Common myeloid progenitor, CD34-positive (primary cell): ENCODE data around the gene KAZN.
A peak's percentile ranks its signal among the peaks of the same experiment; 100 is the strongest.

Source experiments
- CTCF ChIA-PET: fragments of 350-600 bp; sonication (Branson Sonifier 250); formaldehyde crosslinking; loops from one replicate; lab custom pipeline; 2021; ENCODE audit warnings: antibody characterized with exemption; lab: Charles Lee
- POLR2A ChIA-PET: fragments of 350-600 bp; sonication (Branson Sonifier 250); formaldehyde crosslinking; loops from one replicate; lab custom pipeline; 2021; ENCODE audit warnings: antibody characterized with exemption; lab: Charles Lee
- DNase-seq, 3 donors: peaks; one replicate each; pipeline versions ENCODE4 v3.0.0 to v3.0.0-alpha.2; 2013
- H3K27ac ChIP-seq, 2 experiments: 1 replicate in 1 of 2; 2 replicates in 1 of 2; pipeline ENCODE4 v1.7.0; 2013; ENCODE audit warnings: inconsistent platforms in 2 of 2, low read length in 2 of 2, mild to moderate bottlenecking in 2 of 2, low read depth in 1 of 2, moderate library complexity in 1 of 2; ENCODE audit not compliant: severe bottlenecking in 2 of 2, insufficient read depth in 1 of 2, poor library complexity in 1 of 2
- H3K27me3 ChIP-seq, 5 experiments: replicated peaks in 2 of 5; 1 replicate in 3 of 5; 2 replicates in 2 of 5; pipeline versions ENCODE4 v1.6.1 to v1.7.0; 2013; ENCODE audit warnings: low read length in 4 of 5, mild to moderate bottlenecking in 2 of 5, moderate library complexity in 2 of 5, inconsistent platforms in 1 of 5; ENCODE audit not compliant: insufficient read depth in 5 of 5, control insufficient read depth in 4 of 5
- H3K36me3 ChIP-seq, 4 experiments: 1 replicate in 2 of 4; 2 replicates in 2 of 4; pipeline versions ENCODE4 v1.6.1 to v1.7.0; 2013; ENCODE audit warnings: low read length in 3 of 4, control low read depth in 1 of 4, mild to moderate bottlenecking in 1 of 4; ENCODE audit not compliant: control insufficient read depth in 4 of 4, insufficient read depth in 4 of 4
- H3K4me1 ChIP-seq, 4 experiments: 1 replicate in 3 of 4; 2 replicates in 1 of 4; pipeline versions ENCODE4 v1.6.1 to v1.7.1; 2013; ENCODE audit warnings: low read length in 3 of 4, mild to moderate bottlenecking in 3 of 4, control low read depth in 1 of 4, inconsistent platforms in 1 of 4, moderate library complexity in 1 of 4; ENCODE audit not compliant: control insufficient read depth in 4 of 4, insufficient read depth in 4 of 4; ENCODE audit errors: control extremely low read depth in 1 of 4
- H3K4me3 ChIP-seq, 7 experiments: 1 replicate in 4 of 7; 2 replicates in 3 of 7; pipeline versions ENCODE4 v1.5.1 to v1.7.0; 2013; ENCODE audit warnings: mild to moderate bottlenecking in 7 of 7, low read length in 6 of 7, moderate library complexity in 6 of 7, inconsistent platforms in 2 of 7, low read depth in 2 of 7, control low read depth in 1 of 7; ENCODE audit not compliant: insufficient read depth in 4 of 7, control insufficient read depth in 1 of 7; ENCODE audit errors: extremely low read depth in 1 of 7
- H3K9me3 ChIP-seq, 5 experiments: 1 replicate in 4 of 5; 2 replicates in 1 of 5; pipeline versions ENCODE4 v1.6.1 to v1.7.1; 2013; ENCODE audit warnings: low read length in 4 of 5, mild to moderate bottlenecking in 2 of 5, inconsistent platforms in 1 of 5, low read depth in 1 of 5, moderate library complexity in 1 of 5; ENCODE audit not compliant: control insufficient read depth in 4 of 5, insufficient read depth in 2 of 5; ENCODE audit errors: control extremely low read depth in 1 of 5
- WGBS: methylation state at CpG from one replicate; pipeline ENCODE4 v1.1.5; 2013; ENCODE audit not compliant: insufficient coverage; 5-methylcytosine and 5-hydroxymethylcytosine counted together

KAZN gene

DNA sequence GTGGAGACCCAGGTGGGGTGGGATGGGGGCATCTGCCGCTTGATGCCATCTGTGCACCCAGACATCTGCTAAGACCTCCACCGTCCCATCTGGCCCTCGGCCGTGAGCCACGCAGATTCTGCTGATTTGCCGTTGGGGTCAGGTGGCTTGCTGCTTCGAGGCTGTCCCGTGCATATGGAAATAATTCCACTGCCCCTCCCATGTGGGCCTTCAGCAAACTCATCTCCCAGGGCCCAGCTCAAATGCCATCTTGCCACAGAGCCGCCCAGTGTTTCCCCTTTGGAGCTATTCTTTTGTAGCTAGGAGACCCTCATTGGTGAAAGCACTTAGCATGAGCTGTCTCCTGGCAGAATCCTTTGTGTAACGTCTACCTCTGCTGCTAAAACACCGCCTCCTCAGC, 99.8 kb downstream of the KAZN start:
- CTCF ChIA-PET: interaction anchor here (0.7 kb wide), 1 partner anchor 10 kb away, joined by 3 read pairs; no protein-coding TSS in a partner anchor
- peaks cover 0 to 23% (median 4%) of the 10 kb centered on the region in 5 experiments for H3K27me3 ChIP-seq
- no peak for DNase-seq
- POLR2A ChIA-PET: no interaction called here
- peaks cover 0 to 3% (median 2%) of the 10 kb centered on the region in 5 experiments for H3K9me3 ChIP-seq
- no peak overlapping the region for H3K4me3 ChIP-seq
- H3K36me3 ChIP-seq: no peaks in the 10 kb centered on the region
- 94% methylated on average over 11 of the region's 11 CpGs for WGBS
- H3K4me1 ChIP-seq: no peaks in the 10 kb centered on the region
- no peak overlapping the region for H3K27ac ChIP-seq

DNA sequence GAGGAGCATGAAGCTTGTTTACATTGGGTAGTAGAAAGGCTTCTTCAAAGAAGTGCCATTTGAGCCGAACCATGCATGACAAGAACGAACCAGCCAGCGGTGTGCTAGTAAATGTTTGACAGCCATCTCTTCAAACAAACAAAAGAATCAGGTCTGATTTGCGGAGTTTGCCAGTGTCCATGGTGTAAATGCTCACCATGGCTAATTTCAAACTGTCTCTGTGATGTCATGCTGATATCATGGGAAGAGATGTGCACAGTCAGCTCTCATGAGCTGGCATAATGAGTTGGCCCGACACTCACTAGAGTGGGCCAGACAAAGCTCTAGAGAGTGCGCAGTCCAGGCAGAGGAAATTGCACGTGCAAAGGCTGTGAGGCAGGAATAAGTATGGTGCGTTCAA, 101.1 kb downstream of the KAZN start:
- POLR2A ChIA-PET: no interaction called here
- 99% methylated on average over 8 of the region's 8 CpGs for WGBS
- H3K36me3 ChIP-seq: no peaks in the 10 kb centered on the region
- H3K9me3 ChIP-seq: peaks cover 0 to 8% (median 3%) of the 10 kb centered on the region in 5 experiments
- CTCF ChIA-PET: no interaction called here
- H3K27me3 ChIP-seq: peaks cover 0 to 12% (median 3%) of the 10 kb centered on the region in 5 experiments
- no peak overlapping the region for H3K4me3 ChIP-seq
- no peaks in the 10 kb centered on the region for H3K4me1 ChIP-seq
- no peak for DNase-seq
- H3K27ac ChIP-seq: no peak overlapping the region

DNA sequence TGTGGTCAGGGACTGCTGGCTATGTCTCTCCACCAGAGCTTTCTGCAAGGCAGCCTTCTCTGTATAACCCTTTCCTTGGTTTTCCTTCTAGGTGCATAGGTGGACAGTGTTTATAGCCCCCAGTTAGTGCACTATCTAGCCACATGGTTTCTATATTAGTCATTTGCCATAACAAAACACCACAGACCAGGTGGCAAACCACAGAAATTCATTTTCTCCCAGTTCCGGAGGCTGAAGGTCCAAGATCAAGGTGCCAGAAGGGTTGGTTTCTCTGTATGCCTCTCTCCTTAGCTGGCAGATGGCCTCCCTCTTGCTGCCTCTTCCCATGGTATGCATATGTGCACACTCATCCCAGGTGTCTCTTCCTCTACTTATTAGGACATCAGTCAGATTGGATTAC, 106.4 kb downstream of the KAZN start:
- Histone ChIP-seq H3K36me3 (no peaks in the 10 kb centered on the region), H3K27ac (no peak overlapping the region), H3K27me3 (peaks cover 0 to under 1% (median 0%) of the 10 kb centered on the region in 5 experiments), H3K4me1 (peaks cover 0 to 11% (median 6%) of the 10 kb centered on the region in 4 experiments), H3K9me3 (peaks cover 0 to 13% (median 3%) of the 10 kb centered on the region in 5 experiments), H3K4me3 (no peak overlapping the region)
- WGBS: 93% methylated on average over 1 of the region's 1 CpG
- CTCF ChIA-PET: no interaction called here
- POLR2A ChIA-PET: no interaction called here
- DNase-seq: no peak

DNA sequence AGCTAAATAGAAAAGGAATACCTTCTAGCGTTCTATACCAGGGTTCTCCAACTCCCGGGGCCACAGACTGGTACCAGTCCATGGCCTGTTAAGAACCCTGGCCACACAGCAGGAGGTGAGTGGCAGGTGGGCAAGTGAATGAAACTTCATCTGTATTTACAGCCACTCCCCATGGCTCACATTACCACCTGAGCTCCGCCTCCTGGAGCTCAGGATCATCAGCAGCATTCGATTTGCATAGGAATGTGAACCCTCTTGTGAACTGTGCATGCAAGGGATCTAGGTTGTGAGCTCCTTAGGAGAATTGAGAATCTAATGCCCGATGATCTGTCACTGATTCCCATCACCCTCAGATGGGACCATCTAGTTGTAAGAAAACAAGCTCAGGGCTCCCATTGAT, 107.3 kb downstream of the KAZN start:
- 100% methylated on average over 2 of the region's 5 CpGs for WGBS
- CTCF ChIA-PET: interaction anchor here (0.7 to 0.9 kb wide), 2 partner anchors 28 to 99 kb away, joined by 3 read pairs; no protein-coding TSS in a partner anchor

DNA sequence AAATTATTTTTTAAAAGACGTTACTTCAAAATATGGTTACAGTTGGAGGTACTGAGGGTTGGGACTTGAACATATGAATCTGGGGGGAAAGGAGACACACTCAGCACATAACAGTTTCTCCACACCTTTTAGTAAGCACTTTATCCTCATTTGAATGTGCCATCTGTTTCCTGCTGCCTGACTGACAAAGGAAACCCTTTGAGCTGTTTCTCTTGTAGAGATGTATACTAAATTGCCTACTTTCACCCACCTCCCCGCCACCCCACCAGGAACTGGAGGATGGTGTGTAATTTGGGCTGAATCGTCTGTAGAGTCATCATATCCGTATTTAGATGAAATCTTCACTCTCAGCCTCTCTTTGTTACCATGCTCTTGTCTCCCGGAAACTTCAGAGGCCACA, 108.1 kb downstream of the KAZN start:
- CTCF ChIA-PET: interaction anchor here (0.7 kb wide), 1 partner anchor 98 kb away, joined by 3 read pairs; no protein-coding TSS in a partner anchor
- no peaks in the 10 kb centered on the region for H3K36me3 ChIP-seq
- POLR2A ChIA-PET: interaction anchor here (0.7 kb wide), 1 partner anchor 62 kb away, joined by 3 read pairs; no protein-coding TSS in a partner anchor
- H3K9me3 ChIP-seq: peaks cover 0 to 13% (median 3%) of the 10 kb centered on the region in 5 experiments
- no peak overlapping the region for H3K27ac ChIP-seq
- no peaks in the 10 kb centered on the region for H3K27me3 ChIP-seq
- H3K4me1 ChIP-seq: peaks cover 0 to 11% (median 6%) of the 10 kb centered on the region in 4 experiments
- H3K4me3 ChIP-seq: no peak overlapping the region
- WGBS: 10% methylated on average over 1 of the region's 5 CpGs
- peak; percentile 71 to 96 (median 91) for DNase-seq

More for the DNA sequence above, 107.3 kb downstream of the KAZN start:
- no peaks in the 10 kb centered on the region for H3K27me3 ChIP-seq
- H3K4me3 ChIP-seq: no peak overlapping the region
- peaks cover 0 to 11% (median 6%) of the 10 kb centered on the region in 4 experiments for H3K4me1 ChIP-seq
- no peak overlapping the region for H3K27ac ChIP-seq
- H3K36me3 ChIP-seq: no peaks in the 10 kb centered on the region
- POLR2A ChIA-PET: no interaction called here
- H3K9me3 ChIP-seq: peaks cover 0 to 13% (median 3%) of the 10 kb centered on the region in 5 experiments
- no peak for DNase-seq

DNA sequence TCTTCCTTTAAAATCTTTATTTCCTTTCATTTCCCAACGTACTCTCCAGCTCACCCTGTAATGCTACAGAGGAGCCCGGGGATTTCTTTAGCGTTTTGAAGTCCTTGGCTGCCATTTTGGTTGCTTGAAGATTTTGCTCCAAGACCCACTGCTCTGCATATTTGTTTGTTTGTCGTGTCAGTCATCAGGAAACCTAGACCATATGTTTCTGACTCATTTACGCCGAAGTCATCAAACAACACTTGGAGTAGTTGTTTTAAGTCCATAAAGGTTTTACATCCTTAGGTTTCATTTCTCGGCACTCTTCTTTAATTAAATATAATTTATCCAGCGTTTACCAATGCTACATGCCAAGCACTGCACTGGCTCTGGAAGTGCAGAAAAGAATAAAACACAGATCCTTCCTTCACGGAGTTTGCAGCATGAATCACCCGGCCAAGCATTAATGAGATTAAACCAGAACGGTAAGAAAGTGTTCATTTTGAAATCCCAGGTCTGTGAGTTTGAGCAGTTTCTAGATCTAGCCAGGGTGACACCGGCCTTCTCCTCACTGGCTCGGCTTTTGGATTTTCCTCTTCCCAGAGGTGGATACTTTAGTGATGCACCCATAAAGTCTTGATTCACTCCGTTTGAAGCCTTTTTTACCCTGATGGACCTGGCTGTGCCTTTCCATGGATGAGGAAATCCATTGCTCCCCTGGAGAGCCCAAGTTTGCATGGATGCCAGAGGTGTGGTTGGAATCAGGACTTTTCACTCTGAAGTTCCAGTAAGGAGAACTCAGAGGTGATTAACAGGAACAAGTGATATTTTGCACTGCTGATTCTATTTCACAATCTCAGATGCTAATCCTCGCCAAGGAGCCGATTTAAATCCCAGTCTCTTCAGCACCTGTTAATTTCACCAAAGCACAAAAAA, 109.3 kb downstream of the KAZN start:
- H3K27ac ChIP-seq: no peak overlapping the region
- peaks cover 0 to 11% (median 6%) of the 10 kb centered on the region in 4 experiments for H3K4me1 ChIP-seq
- WGBS: 94% methylated on average over 12 of the region's 16 CpGs
- peaks cover 0 to 10% (median 3%) of the 10 kb centered on the region in 5 experiments for H3K9me3 ChIP-seq
- H3K4me3 ChIP-seq: no peak overlapping the region
- ChIA-PET POLR2A (interaction anchor here (0.7 kb wide), 1 partner anchor 399 kb away, joined by 3 read pairs; no protein-coding TSS in a partner anchor), CTCF (interaction anchor here (0.9 to 1.1 kb wide), 2 partner anchors 10 to 28 kb away, joined by 3 read pairs; no protein-coding TSS in a partner anchor)
- no peaks in the 10 kb centered on the region for H3K36me3 ChIP-seq
- peak in 1 of 3 donors; percentile 20 for DNase-seq
- H3K27me3 ChIP-seq: no peaks in the 10 kb centered on the region
